Keratinocyte (primary cell): ENCODE data around the gene SEMA3E. TPM values are rescaled to one million over a fixed set of nuclear protein-coding genes. Genes with fewer than 3 reads are reported as not detected.

ENCODE experiments used
- DNase-seq: peaks from one replicate; pipeline ENCODE4 v3.0.0-alpha.2; 2011; ENCODE audit warnings: low read depth, missing footprints, low spot score
- FAIRE-seq: peaks from 2 replicates; lab custom pipeline; 2011; peaks lifted over from hg19 to GRCh38; lab: Jason Lieb, UNC
- H2AFZ ChIP-seq: 2 replicates; pipeline ENCODE4 v1.6.0; 2012; ENCODE audit warnings: low read length, control low read depth, inconsistent platforms; ENCODE audit not compliant: control insufficient read depth
- H3K27ac ChIP-seq: 2 replicates; pipeline ENCODE4 v1.5.1; 2011; ENCODE audit warnings: low read length; ENCODE audit not compliant: control insufficient read depth, insufficient read depth
- H3K27me3 ChIP-seq: 3 replicates; pipeline ENCODE4 v1.6.0; 2011; ENCODE audit warnings: low read length; ENCODE audit not compliant: control insufficient read depth, insufficient read depth; ENCODE audit errors: extremely low read depth
- H3K36me3 ChIP-seq, 2 experiments: 2 replicates in 1 of 2; 3 replicates in 1 of 2; pipeline ENCODE4 v1.5.1; 2011; ENCODE audit warnings: low read length in 2 of 2, mild to moderate bottlenecking in 1 of 2; ENCODE audit not compliant: control insufficient read depth in 2 of 2, insufficient read depth in 2 of 2; ENCODE audit errors: extremely low read depth in 1 of 2
- H3K4me1 ChIP-seq: 3 replicates; pipeline ENCODE4 v1.5.1; 2011; ENCODE audit warnings: low read length; ENCODE audit not compliant: control insufficient read depth, insufficient read depth; ENCODE audit errors: extremely low read depth
- H3K4me2 ChIP-seq: 3 replicates; pipeline ENCODE4 v1.6.0; 2011; ENCODE audit warnings: low read depth, low read length; ENCODE audit not compliant: control insufficient read depth, insufficient read depth; ENCODE audit errors: extremely low read depth
- H3K4me3 ChIP-seq, 3 experiments: fragments of 200-600 bp in 1 of 3; sonication (generic) in 1 of 3; 2 replicates in 2 of 3; 3 replicates in 1 of 3; pipeline ENCODE4 v1.5.1; 2011 to 2016; ENCODE audit warnings: low read length in 3 of 3, mild to moderate bottlenecking in 3 of 3, control low read depth in 2 of 3, inconsistent platforms in 1 of 3, low read depth in 1 of 3, mixed read lengths in 1 of 3, mixed run types in 1 of 3, moderate library complexity in 1 of 3; ENCODE audit not compliant: control insufficient read depth in 2 of 3, insufficient read depth in 2 of 3; ENCODE audit errors: extremely low read depth in 1 of 3
- H3K79me2 ChIP-seq: 2 replicates; pipeline ENCODE4 v1.6.0; 2012; ENCODE audit warnings: low read length; ENCODE audit not compliant: control insufficient read depth, insufficient read depth
- H3K9ac ChIP-seq: 3 replicates; pipeline ENCODE4 v1.6.0; 2011; ENCODE audit warnings: low read length; ENCODE audit not compliant: control insufficient read depth, insufficient read depth; ENCODE audit errors: extremely low read depth
- H3K9me1 ChIP-seq: 3 replicates; pipeline ENCODE4 v1.6.0; 2011; ENCODE audit warnings: low read length; ENCODE audit not compliant: control insufficient read depth, insufficient read depth; ENCODE audit errors: extremely low read depth
- H3K9me3 ChIP-seq: 2 replicates; pipeline ENCODE4 v1.5.1; 2012; ENCODE audit warnings: low read depth, low read length; ENCODE audit not compliant: control insufficient read depth
- H4K20me1 ChIP-seq: 3 replicates; pipeline ENCODE4 v1.6.0; 2011; ENCODE audit warnings: low read length; ENCODE audit not compliant: control insufficient read depth, insufficient read depth; ENCODE audit errors: extremely low read depth
- CTCF ChIP-seq, 3 experiments: IDR thresholded peaks in 1 of 3; conservative IDR thresholded peaks in 1 of 3; optimal IDR thresholded peaks in 1 of 3; 2 replicates in 2 of 3; 3 replicates in 1 of 3; pipeline versions ENCODE3 to v1.5.1; 2011; ENCODE audit warnings: low read length in 3 of 3, mild to moderate bottlenecking in 3 of 3, moderate library complexity in 2 of 3, control low read depth in 1 of 3, inconsistent platforms in 1 of 3; ENCODE audit not compliant: insufficient read depth in 2 of 3; ENCODE audit errors: extremely low read depth in 1 of 3
- EZH2 ChIP-seq: IDR thresholded peaks from one replicate; pipeline ENCODE4 v1.6.1; 2012; ENCODE audit warnings: inconsistent platforms, mild to moderate bottlenecking, low read length, moderate library complexity
- dilution Hi-C: fragments of 300-500 bp; cut with MboI; formaldehyde crosslinking; loops from one replicate; pipeline ENCODE4 v1.7.0; 2020; ENCODE audit warnings: low sequenced_read_pairs; ENCODE audit not compliant: extremely low pct_ligation_motif_present
- polyA plus RNA-seq, 5 experiments: library from polyadenylated mRNA; depleted of rRNA in 3 of 5; stranded (reverse) in 3 of 5; stranded (forward) in 1 of 5; unstranded in 1 of 5; fragments of >200 nt; gene quantifications; 1 replicate in 1 of 5; 2 replicates in 3 of 5; 3 replicates in 1 of 5; pipeline versions ENCODE4 v1.2.1 to v1.2.3, GENCODE V29; 2011 to 2012; ENCODE audit warnings: missing spikeins in 2 of 5, low read depth in 1 of 5, low replicate concordance in 1 of 5

SEMA3E gene
- polyA plus RNA-seq, 1 donor (not counting 4 experiments of a cell fraction or from before 2014, with no cell fraction given): 0.21 TPM

GRCh38 chr7:83326223-83326622 lies 322.7 kb downstream of the SEMA3E start:
- dilution Hi-C loops: no loop called here
- Histone ChIP-seq H3K4me1 (no peaks in the 10 kb centered on the region), H3K4me2 (no peak overlapping the region), H3K36me3 (no peaks in the 10 kb centered on the region), H3K27me3 (no peaks in the 10 kb centered on the region), H3K4me3 (no peak overlapping the region), H4K20me1 (no peaks in the 10 kb centered on the region), H2AFZ (no peak overlapping the region), H3K9me1 (no peaks in the 10 kb centered on the region), H3K9me3 (no peaks in the 10 kb centered on the region), H3K27ac (no peak overlapping the region), H3K79me2 (no peaks in the 10 kb centered on the region), H3K9ac (no peak overlapping the region)
- no peak for DNase-seq
- FAIRE-seq: no peak
- no peak for TF ChIP-seq CTCF (optimal IDR thresholded peaks at IDR 0.05 in 1 of 3, IDR thresholded peaks at IDR 0.05 in 1 of 3, conservative IDR thresholded peaks at IDR 0.05 in 1 of 3; ENCODE audit: extremely low read depth in 1 of 3, insufficient read depth in 2 of 3, low read length in 3 of 3)
- no peak for TF ChIP-seq EZH2

DNA sequence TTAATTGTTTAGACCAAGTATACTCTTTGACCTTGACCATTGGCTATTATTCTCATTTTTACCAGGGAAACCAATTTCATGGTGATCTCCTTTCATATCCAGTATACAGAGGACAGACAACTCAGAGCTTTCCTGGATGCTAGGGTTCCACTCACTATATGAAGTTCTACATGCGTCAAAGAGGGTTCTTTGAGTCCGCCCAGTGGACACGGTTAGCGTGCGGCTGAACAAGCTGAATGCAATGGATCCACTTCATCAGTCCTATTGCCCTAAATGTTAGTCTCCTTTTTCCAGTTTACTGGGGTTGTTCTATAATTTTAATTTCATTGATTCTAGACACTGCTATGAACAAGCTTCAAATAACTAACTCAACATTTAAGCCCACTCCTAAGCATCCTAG lies 323.9 kb downstream of the SEMA3E start:
- Histone ChIP-seq H3K4me1 (no peaks in the 10 kb centered on the region), H3K27me3 (no peaks in the 10 kb centered on the region)

DNA sequence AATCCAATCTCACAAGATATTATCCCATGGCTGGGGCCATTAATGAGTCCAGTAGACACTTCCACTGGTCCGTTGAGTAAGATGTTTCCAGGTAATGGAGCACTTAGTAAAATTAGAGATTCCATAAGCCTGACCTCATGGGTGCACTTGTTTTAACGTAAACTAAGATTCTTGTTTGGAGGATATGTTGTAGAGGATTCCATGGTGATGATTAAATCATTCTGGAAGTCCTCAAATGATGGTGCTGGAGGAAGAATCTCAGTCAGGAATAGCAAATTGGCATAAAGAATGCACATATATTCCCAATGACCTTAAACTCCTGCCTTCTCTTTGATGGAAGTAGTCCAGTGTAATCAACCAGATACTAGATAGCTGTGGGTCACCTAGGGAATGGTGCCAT lies 324.3 kb downstream of the SEMA3E start:
- no peaks in the 10 kb centered on the region for H3K9me1 ChIP-seq
- dilution Hi-C loops: no loop called here
- no peak overlapping the region for H3K9ac ChIP-seq
- H2AFZ ChIP-seq: no peak overlapping the region
- TF ChIP-seq CTCF (optimal IDR thresholded peaks at IDR 0.05 in 1 of 3, IDR thresholded peaks at IDR 0.05 in 1 of 3, conservative IDR thresholded peaks at IDR 0.05 in 1 of 3; ENCODE audit: extremely low read depth in 1 of 3, insufficient read depth in 2 of 3, low read length in 3 of 3) (no peak), EZH2 (no peak)
- FAIRE-seq (no peak), DNase-seq (no peak)
- no peaks in the 10 kb centered on the region for H3K79me2 ChIP-seq
- H4K20me1 ChIP-seq: no peaks in the 10 kb centered on the region
- H3K4me1 ChIP-seq: no peaks in the 10 kb centered on the region
- H3K9me3 ChIP-seq: no peaks in the 10 kb centered on the region
- no peaks in the 10 kb centered on the region for H3K27me3 ChIP-seq
- H3K27ac ChIP-seq: no peak overlapping the region
- no peak overlapping the region for H3K4me2 ChIP-seq
- no peak overlapping the region for H3K4me3 ChIP-seq
- H3K36me3 ChIP-seq: no peaks in the 10 kb centered on the region

More for the DNA sequence above, 323.9 kb downstream of the SEMA3E start:
- Histone ChIP-seq H2AFZ (no peak overlapping the region), H3K9me3 (no peaks in the 10 kb centered on the region), H4K20me1 (no peaks in the 10 kb centered on the region), H3K4me2 (no peak overlapping the region), H3K4me3 (no peak overlapping the region), H3K9me1 (no peaks in the 10 kb centered on the region), H3K79me2 (no peaks in the 10 kb centered on the region), H3K36me3 (no peaks in the 10 kb centered on the region), H3K27ac (no peak overlapping the region), H3K9ac (no peak overlapping the region)
- FAIRE-seq (no peak), DNase-seq (no peak)
- dilution Hi-C loops: no loop called here
- no peak for TF ChIP-seq EZH2
